ENCODE measurements around the gene ARHGEF2.
"Not testable (repeated sequence)": the region's sequence is repeated elsewhere in the genome, so short reads cannot be mapped to it uniquely, and the experiment has no call there.

ARHGEF2 gene

DNA sequence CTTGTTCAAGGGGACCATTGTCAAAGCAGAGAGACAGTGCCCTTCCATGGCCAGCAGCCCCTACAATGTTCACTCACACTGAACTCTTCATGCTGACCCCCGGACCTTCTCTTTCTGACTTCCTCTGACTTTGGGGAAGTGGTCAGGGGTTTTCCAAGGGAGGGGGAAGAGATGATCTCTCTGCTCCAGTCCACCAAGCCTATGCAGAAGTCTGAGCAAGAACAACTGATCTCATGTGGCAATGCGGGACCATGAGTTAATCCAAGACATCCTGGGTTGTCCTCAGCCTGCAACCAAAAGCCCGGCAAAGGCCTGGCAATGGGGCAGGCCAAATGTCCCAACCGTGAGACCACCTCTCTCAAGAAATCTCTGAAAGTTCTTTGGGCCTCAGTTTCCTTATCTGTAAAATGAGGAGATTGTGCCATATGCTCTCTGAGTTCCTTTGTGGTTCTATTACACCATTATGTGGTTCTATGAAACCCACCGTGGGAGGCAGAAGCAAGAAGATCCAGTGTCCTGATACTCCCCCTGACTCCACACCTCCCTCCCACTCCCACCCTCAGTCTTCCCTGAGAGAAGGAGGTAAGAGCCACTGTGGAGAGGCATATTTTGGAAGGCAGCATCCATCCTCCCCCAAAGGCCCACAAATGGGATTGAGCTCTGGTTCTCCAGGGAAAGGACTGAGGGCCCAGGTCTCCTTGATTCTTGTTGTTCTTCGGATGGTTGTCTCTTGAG lies 11.8 kb upstream of the ARHGEF2 start:
- no peak for DNase-seq

DNA sequence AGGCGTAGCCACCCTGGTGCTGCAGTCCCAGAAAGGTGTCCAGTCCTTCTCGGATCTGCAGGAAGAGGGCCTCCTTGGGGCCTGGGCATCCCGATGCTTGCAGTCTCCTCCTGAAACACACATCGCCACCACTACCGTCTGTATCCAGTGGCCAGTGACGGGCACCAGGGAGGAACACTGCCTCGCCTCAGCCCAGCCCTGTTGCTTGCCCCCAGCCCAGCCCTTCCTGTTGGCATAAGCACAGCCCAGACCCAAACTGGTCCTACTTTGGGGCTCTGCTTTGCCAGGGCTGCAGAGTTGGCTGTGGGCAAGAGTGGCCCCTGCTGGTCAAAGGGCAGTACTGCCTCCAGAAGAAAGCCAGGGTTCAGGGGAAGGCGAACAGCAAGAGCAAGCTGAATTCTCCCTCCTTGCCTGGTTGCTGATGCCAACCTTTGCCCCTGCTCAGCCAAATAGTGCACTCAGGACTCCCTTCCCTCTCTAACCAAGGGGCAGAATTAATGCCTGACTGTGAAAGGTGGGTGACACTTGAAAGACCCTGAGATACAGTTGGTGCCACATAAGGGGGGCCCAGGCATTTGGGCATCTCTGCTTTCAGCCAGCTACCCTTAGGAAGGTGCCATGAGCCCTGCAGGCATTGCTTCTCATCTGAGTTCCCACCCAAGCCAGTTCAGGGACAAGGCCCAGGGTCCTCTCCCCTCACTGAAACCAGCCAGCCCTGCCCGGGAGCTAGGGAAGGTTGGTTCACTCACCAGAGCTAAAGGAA lies 11.1 kb upstream of the ARHGEF2 start:
- DNase-seq = peak; percentile 81

GRCh38 chr1:155984903-155985645 lies 6.7 kb upstream of the ARHGEF2 start:
- not testable (repeated sequence) for DNase-seq

DNA sequence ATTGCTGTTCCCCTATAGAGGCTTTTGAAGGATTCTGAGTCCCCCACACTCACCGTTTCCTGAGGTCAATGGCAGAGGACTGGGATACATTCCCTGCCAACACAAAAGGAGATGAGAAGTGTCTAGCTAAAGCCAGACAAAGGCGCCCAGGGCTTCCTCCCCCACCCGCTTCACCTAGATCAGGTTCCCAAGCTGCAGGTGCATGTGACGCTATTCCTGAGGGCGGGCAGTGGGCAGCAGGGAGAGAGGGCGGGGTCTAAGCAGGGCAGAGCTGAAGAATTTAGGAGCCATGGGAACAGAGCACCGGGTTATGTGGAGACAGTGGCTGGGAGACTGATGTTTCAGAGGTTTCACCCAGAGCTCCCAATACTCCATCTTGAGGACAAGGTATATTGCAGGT lies 6.0 kb upstream of the ARHGEF2 start:
- DNase-seq = no peak

- no peak for DNase-seq
These were observed 5.1 kb upstream of the ARHGEF2 start for GRCh38 chr1:155983191-155984024.

GRCh38 chr1:155982106-155982505 lies 3.8 kb upstream of the ARHGEF2 start:
- no peak for DNase-seq

DNA sequence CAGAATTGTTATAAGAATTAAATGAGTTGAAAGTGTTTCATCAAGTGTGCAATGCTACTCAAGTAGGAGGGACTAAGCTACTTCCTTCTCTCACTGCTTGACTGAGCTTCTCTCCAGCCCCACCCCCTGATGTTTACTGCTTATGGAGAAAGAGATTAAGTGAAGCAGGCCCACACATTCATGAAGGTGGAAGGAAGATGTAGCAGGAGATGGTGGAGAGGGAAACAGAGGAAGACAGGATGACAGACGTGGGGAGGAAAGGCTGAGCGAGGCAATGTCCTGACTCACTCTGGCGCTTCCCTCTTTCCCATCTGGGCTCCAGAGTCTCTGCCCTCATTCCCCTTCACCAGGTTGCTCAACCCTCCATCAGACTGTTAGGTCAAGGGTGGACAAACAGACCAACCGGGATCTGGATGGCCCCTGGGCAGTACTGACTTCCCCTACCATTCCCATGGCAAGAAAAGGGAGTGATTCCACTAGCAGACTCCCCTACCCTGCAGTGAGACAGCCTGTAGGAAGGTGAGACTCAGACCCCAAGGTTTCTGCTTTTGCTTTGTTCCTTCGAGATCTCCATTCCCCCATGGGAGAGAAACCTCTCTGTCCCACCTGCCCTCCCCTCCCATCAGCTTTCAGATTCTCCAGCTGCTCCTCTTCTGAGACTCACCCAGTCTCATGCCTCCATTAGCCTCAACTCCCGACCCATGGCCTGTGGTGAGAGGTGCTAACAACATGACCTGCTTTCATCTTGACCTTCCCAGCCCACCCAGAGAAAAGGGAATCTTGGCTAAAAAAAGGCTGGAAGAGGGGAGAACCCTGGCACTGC lies 3.1 kb upstream of the ARHGEF2 start:
- DNase-seq = peak; percentile 22

DNA sequence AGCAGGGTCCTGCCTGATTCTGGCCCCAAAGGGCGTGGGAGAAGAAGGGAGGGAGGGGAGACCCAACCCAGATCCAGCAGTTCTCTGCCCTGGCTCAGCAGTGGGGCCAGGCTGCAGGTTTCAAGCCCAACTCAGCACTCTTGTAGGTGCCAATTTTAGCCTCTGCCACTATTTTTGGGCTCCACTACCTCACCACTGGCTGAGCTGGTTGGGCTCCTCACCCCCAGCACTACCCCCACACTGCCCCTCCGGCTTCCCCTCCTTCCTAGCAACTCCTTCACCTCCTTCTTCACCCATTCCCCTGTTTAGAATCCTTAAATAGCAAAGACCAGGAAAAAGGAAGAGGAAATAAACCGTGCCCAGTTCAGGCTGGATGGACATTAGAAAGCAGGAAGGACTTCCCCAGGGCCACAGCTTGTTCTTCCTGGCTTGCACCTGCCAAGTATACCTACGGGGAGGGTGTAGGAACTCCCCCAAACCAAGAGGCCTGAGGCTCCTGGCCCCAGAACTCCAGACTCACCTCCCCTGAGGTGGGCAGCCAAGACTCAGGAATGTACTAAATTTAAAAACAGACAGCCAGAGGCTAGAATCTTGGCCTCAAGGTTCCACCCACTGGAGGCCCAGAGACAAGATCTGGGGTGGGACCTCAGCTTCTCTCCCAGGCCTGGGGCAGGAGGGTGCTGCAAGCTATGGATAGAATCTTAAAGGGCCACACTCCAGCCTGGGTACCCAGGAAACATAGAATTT lies 1.4 kb upstream of the ARHGEF2 start:
- peak; percentile 6 for DNase-seq

DNA sequence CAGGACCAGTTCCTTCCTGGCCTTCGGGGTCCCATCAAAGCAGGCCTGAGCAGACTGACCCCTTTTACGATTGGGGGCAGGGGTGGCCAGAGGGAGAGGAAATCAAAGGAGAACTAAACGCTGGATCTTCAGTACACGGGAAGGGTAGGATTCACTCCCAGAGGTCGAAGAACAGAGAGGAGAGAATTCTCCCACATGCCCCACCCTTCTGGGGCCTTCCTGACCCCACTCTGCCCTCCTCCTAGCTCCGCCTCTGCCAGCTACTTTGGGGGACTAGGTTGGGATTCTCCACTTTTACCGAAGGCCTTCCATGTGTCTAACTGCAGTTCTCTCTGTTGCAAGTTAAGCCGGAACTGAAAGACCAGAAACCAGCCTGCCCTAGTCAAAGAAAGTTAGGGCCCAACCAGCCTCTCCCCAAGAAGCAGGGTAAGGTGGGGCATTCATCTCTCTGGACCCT lies 654 bp upstream of the ARHGEF2 start:
- DNase-seq = peak; percentile 13

- peak; percentile 70 for DNase-seq
These were observed 540 bp downstream of the ARHGEF2 start for GRCh38 chr1:155977690-155978324.

- peak; percentile 8 for DNase-seq
These were observed 1.2 kb downstream of the ARHGEF2 start for GRCh38 chr1:155976913-155977689.

DNA sequence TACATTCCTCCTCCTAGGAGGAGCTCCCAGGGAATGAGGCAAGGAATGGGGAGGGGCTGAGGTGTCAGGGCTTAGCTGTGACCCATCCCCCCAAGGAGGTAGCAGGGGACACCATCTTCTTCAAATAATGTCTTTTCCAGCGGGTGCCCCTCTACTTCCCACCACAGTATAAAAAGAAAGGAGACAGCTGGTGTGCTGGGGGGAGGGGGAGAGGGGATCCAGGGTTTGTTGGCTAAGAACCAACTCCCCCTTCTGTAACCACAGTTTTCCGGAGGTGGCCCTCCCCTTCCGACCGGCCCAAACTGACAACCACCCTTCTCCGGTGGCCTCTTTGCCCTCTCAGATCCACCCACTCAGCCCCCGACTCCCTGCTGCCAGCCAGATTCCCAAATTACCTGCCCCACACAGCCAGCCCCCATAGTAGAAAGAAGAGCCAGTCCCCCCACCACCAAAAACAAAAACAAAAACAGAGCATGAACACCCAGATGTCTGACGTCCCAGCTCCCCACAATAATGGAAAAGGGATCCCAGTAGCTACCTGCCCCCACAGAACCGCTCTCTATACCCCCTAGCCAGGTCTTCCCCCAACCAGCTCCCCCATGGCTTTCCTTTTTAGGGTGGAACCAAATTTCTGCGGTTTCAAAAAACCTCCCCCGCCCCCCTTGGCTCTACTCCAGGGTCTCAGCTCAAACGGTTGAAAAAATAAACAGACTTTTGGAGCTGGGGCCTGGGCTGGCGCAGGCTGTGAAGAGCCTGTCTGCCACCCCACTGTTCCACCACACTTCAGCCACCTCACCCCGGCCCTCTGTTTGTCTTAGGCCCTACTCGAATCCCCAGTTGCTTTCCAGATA lies 2.1 kb downstream of the ARHGEF2 start:
- peak; percentile 28 for DNase-seq

DNA sequence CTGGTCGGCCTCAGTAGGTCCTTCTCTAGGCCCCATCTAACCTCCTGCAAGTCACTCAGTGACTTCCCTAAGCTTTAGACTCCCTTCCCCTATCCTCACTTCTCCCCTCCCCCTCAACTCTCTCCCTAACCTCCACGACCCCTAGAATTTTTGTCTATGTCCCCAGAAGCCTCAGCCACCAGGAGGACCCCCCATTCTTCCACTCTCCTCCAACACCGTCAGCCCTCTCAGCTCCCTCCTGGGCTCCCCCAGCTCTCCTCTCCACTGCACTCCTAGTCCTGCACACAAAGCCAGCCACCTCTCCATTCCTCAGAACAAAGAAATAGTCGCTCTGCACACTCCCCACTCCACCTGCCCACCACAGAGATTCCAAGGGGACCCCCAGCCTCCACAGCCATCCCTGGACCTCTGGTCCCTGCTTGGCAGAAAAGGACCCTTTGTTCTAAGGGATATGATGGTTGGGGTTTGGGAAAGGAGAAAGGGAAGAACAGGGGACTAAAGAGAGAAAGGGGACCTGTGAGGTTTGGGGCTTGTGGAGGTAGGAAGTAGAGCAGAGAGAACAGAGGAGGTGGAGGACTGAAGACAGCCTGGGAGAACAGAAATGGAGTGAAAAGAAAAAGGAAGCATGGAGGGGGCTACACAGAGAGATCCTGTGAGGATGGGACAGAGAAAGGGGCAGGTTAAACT lies 2.8 kb downstream of the ARHGEF2 start:
- no peak for DNase-seq

GRCh38 chr1:155974208-155975115 lies 3.9 kb downstream of the ARHGEF2 start:
- DNase-seq = no peak

DNA sequence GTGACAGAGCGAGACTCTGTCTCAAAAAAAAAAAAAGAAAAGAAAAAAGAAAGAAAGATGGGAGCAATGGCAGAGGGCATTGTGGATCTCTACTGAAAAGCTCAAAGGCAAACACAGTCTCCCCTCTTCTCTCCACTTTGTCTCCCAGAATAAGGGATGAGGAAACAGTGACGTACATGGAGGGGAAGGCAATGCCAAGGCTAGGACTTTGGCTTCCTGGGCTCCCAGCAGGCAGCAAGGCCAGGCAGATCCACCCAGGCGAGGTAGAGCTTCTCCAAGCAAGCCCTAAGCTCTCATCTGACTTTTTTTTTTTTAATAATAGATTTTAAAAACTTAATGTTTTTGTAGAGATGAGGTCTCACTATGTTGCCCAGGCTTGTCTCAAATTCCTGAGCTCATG lies 4.6 kb downstream of the ARHGEF2 start:
- no peak for DNase-seq

DNA sequence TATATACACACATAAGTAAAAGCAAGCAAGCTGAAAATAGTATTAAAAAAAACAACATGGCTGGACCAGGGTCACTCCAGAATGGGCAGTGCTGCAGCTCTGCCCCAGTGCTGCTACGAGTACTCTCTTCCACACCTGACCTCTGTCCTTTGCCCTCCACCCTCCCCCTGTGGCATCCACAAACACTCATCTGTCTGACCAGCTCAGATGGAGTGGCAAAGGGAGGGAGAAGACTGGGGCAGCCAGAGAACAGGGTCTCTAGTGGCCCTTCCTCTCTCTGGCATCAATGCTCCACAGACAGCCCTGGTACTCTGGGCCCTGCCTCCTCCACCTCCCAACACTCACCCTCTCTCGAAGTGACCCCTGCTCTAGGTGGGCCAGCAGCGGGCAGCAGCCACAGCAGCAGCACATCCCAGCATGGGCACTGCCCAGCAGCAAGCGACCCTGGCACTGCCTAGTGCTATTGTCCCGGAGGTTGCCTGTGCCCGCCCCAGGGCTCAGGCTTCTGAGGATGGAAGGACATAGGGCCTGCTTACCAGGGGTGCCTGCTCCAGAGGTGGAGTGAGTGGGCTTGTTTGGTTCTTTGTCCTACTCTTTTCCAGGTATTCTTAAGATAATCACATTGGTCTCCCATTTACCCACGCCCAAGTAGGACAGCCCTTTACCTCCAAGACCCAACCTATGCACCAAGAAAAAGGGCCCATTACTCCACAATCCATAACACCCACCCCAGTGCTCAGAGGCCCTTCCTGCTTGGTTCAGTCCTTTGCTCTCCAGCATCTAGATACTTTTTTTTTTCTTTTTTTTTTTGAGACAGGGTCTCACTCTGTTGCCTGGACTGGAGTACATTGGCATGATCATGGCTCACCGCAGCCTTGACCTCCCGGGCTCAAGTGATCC lies 6.2 kb downstream of the ARHGEF2 start:
- no peak for DNase-seq

Measured in stimulated activated CD4-positive, alpha-beta T cell treated with anti-CD3 and anti-CD28 coated beads, Interleukin-1b, Interleukin-23, amount 100 ng/mL, for 48 hours (primary cell).